ENCODE measurements around the gene COPS6.

COPS6 gene

GRCh38 chr7:100088621-100089457 is at the start of gene COPS6:
TSS of gene COPS6 (plus strand) at chr7:100088969. CDS start at chr7:100088991, 22 bp downstream.
- peak; percentile 89 for DNase-seq

GRCh38 chr7:100040575-100040974 is 48.2 kb upstream of the COPS6 start:
- DNase-seq = no peak

GRCh38 chr7:100044718-100045117 is 44.1 kb upstream of the COPS6 start:
- DNase-seq = no peak

- DNase-seq = no peak
These were observed 40.1 kb upstream of the COPS6 start for GRCh38 chr7:100048680-100049079.

- DNase-seq = peak; percentile 84
These were observed 39.1 kb upstream of the COPS6 start, which contains the start of gene ZSCAN21 for GRCh38 chr7:100049441-100050291. TSS of gene ZSCAN21 (plus strand) at chr7:100049774. CDS start at chr7:100057007, 7,233 bp downstream.

DNA sequence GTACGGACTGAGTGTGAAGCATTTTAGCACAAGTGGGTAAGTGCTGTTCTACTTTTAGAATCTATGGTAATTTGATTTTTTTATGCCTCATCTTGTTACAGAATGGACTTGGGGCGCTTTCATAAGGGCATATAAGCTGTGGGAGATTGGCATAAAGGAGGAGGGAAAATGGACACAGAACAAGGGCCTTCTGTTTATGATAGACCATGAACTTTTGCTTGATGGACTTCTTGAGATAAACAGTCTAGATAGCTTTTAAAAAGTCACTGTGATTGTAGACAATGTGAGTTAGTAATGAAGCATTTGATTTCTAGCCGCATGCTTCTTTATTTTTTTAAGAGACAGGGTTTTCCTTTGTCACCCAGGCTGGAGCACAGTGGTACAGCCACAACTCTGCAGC is 37.2 kb upstream of the COPS6 start:
- no peak for DNase-seq

DNA sequence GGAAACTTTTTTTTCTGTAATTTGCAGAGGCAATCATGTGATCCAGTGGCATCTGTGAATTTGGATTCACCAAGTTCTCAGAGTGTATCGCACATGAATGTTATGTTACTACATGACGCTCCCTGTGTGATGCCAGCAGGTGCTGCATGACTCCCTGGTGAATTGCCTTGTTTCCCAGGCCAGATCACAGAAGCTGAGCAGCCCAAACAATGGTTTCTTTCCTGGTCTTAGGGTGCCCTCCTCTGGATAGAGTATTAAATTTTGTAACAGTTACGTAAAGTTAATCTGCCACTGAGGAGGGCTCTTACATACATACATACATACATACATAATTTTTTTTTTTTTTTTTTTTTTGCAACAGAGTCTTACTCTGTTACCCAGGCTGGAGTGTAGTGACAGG is 35.6 kb upstream of the COPS6 start:
- DNase-seq = peak; percentile 21

- no peak for DNase-seq
These were observed 31.8 kb upstream of the COPS6 start for GRCh38 chr7:100057006-100057405.

DNA sequence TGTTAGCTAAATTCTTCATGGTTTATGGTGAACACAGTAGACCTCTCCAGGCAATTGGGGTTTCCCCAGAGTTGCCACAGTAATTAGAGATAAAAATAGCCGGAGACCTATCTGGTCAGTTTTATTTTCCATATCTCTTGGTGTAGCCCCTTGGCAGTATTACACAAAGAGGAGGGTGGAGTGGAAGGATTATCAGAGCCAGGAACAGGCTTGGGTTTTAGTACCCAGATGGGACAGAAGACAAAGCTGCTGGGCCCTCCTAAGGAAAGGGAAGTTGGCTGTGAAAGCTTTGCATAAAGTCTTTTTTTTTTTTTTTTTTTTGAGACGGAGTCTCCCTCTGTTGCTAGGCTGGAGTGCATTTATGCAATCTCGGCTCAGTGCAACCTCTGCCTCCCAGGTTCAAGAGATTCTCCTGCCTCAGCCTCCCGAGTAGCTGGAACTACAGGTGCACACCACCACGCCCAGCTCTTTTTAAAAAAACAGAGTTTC is 29.5 kb upstream of the COPS6 start:
- DNase-seq = no peak

GRCh38 chr7:100061518-100062193 is 27.1 kb upstream of the COPS6 start:
- no peak for DNase-seq

DNA sequence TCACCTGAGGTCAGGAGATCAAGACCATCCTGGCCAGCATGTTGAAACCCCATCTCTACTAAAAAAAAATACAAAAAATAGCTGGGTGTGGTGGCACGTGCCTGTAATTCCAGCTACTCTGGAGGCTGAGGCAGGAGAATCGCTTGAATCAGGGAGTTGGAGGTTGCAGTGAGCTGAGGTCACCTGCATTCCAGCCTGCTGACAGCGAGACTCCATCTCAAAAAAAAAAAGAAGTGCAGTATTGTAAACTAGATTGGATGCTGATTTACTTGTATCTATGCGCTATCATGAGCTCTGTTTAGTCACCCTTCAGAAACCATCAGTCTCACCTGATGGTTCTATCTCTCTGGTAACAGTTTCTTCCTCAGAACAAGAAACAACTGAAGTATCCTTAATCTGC is 25.4 kb upstream of the COPS6 start:
- no peak for DNase-seq

- no peak for DNase-seq
These were observed 24.6 kb upstream of the COPS6 start for GRCh38 chr7:100064162-100064561.

- no peak for DNase-seq
These were observed 23.1 kb upstream of the COPS6 start for GRCh38 chr7:100065452-100066186.

DNA sequence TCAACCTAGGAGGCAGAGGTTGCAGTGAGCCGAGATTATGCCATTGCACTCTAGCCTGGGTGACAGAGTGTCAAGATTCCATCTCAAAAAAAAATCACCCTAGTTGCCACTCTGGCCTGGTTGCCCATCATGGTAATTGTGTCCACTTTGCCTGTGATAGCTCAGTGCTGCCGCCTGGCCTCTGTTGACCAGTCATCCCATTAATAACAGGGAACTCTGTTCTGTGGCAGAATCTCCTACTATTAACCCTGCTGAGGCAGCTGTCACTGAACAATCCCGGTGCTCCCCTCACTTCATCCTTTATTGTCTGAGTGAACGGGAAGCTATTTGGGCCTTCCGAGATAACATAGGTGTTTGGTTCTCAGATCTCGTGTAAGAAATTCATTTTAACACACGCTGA is 21.8 kb upstream of the COPS6 start:
- no peak for DNase-seq

DNA sequence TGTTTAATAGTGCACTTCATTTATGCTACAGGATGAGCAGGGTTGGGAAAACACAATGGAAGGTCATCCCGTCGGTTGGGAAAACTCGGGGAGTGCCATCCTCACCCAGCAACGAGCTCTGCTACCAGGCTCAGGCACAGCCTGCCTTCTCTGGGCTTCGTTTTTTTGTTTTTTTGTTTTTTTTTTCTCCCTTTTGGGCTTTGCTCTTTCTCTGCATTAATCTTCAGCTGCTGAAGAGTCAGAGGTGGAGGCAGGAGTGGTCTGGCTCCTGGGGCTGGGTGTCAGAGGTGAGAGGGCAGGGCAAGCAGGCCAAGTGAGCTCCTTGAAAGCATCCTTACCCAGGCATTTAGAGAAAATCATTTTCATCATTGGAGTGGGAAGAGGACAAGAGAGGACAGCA is 18.8 kb upstream of the COPS6 start:
- DNase-seq = no peak

DNA sequence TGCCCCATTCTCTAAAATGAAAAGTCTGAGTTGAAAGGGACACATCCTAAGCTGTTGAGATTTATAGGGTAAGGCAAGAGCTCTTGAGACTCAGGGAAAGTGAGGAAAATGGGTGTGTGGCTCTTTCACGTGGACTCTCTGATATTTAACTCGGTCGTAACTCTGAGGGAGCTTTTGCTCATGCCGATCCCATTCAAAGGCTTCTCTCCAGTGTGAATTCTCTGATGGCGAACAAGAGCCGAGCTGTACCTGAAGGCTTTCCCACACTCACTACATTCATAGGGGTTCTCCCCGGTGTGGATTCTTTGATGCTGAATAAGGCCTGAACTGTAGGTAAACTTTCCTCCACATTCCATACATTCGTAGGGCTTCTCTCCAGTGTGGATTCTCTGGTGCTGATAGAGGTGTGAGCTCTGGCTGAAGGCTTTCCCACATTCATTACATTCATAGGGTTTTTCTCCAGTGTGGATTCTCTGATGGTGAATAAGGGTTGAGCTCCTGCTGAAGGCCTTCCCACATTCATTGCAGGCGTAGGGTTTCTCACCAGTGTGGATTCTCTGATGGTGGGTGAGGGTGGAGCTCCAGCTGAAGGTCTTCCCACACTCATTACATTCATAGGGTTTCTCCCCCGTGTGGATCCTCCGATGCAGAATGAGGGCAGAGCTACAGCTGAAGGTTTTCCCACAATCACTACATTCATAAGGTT is 17.6 kb upstream of the COPS6 start:
- DNase-seq = no peak

DNA sequence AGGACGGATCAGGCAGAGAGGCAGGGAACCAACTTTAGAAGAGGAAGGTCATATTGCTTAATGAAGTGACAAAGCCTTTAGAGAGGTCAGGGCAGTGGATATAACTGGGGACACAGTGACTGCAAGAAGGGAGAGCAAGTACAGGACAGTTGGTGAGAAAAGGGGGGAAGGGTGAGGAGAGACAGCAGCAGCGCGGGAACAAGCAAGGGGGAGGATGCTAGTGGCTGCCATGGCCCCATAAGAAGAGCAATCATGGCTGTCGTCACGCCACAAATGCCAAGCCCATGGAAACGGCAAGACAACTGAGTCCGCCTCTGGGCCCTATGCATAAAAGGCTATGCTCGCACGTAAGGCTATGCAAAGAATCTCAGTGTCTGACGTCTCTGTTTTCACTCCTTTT is 16.3 kb upstream of the COPS6 start:
- no peak for DNase-seq

GRCh38 chr7:100074841-100075240 is 13.9 kb upstream of the COPS6 start:
- no peak for DNase-seq

DNA sequence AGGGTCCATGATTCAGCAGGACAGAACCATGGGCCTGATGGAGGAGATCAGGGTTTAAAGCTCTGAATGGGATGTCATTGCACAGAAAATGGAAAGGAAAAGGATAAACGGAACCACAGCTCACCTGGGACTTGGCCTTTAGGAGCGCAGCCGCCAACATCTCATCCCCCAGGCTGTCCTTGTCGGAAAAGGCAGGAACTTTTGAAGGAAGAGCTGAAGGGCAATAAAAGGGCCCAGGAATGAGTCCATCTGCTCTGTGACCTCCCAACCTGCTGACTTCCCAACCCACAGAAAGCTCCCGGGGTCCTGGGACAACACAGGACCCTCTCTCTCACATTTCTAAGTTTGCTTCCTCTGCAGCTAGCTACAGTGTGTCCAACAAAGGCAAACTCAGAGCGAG is 13.4 kb upstream of the COPS6 start:
- DNase-seq = no peak

DNA sequence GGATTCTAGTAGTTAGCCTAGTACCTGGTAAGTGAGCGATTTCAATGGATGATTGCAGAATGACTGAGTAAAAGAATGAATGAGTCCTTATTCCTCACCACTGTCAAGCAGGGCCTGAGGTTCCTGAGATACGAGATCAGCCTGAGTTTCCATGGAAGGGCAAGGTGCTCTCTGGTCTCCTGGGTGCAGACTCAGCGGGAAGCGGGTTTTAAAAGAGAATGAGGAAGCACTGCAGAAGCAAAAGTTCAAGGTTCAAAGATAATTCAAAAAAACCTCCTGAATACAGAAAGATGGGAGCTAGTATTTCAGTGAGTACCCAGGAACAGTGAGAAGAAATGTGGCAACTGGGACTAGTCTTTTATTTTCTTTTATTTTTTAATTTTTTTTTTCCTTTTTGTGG is 11.6 kb upstream of the COPS6 start:
- DNase-seq = no peak

DNA sequence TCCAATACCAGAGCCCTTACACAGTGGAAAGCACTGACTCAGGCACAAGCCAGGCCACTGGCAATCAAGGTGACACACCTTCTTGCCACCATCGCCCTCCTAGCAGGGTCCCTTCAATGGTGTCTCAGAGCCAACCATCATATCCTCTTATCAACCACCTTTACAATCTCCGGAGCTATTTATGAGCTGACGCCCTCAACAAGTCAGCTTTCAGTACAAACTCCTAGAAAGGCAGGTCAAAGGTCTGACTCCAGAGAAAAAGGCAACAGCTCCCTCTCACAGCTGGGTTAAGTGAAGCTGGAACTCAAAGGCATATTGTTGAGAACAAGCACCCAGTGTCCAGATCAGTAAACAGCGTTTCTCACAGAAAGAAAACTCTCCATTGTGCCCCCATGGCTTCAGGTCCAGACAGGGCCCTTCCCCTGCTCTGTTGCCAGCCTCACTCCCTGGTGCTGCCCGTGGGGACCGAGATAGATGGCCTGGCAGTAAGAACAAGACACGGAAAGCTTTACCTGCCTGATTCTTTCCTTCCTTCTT is 9.7 kb upstream of the COPS6 start:
- no peak for DNase-seq

All from stimulated activated CD4-positive, alpha-beta T cell treated with anti-CD3 and anti-CD28 coated beads, Interleukin-4, amount 100 ng/mL, for 24 hours (primary cell).